Activated naive CD8-positive, alpha-beta T cell (primary cell): ENCODE data around the gene USP24.

Source experiments
- H3K27ac Mint-ChIP-seq: one replicate; pipeline ENCODE4 v1.8.0; 2021; ENCODE audit warnings: mixed read lengths
- H3K27me3 Mint-ChIP-seq: one replicate; pipeline ENCODE4 v1.8.0; 2021; ENCODE audit warnings: mixed read lengths
- H3K36me3 Mint-ChIP-seq: one replicate; pipeline ENCODE4 v1.8.0; 2021; ENCODE audit warnings: mixed read lengths
- H3K4me1 Mint-ChIP-seq: one replicate; pipeline ENCODE4 v1.8.0; 2021; ENCODE audit warnings: low read depth, mixed read lengths
- H3K4me3 Mint-ChIP-seq: one replicate; pipeline ENCODE4 v1.8.0; 2021; ENCODE audit warnings: mild to moderate bottlenecking, mixed read lengths
- H3K9me3 Mint-ChIP-seq: one replicate; pipeline ENCODE4 v1.8.0; 2021; ENCODE audit warnings: low read depth, mixed read lengths

Gene USP24

GRCh38 chr1:55060133-55060999, 154.8 kb downstream of the USP24 start:
- Mint-ChIP-seq H3K4me1 (no peaks in the 10 kb centered on the region), H3K9me3 (no peaks in the 10 kb centered on the region), H3K36me3 (no peaks in the 10 kb centered on the region), H3K27me3 (no peaks in the 10 kb centered on the region), H3K27ac (no peak overlapping the region), H3K4me3 (no peak overlapping the region)

DNA sequence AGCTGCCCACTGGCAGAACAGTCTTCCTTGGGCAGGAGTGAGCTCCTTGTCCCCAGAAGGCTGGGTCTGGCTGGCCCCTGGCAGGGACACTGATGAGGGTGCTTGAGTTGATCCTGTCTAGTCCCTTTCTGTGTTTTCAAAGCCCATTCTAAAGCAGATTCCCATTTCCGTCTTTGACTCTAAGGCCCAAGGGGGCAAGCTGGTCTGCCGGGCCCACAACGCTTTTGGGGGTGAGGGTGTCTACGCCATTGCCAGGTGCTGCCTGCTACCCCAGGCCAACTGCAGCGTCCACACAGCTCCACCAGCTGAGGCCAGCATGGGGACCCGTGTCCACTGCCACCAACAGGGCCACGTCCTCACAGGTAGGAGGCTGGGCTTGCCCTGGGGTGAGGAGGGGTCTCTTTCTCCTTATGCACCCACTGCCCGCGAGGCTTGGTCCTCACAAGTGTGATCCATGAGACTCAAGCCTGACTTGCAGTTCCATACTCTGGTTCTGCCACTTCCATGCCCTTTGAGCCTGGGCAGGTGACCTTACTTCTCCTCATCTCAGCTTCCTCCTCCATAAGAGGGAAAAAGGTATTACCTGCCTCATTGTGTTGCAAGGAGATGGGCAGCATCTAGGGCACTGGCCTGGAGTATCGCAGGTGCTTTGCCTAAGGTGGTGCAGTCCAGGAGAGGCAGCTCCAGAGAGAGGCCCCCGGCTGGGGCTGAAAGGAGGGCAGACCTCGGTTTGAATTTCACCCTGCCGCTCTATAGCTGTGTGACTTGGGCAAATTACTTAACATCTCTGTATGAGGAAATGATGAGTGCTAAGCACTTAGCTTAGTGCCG, 155.6 kb downstream of the USP24 start:
- Mint-ChIP-seq H3K36me3 (no peaks in the 10 kb centered on the region), H3K4me1 (no peaks in the 10 kb centered on the region), H3K9me3 (no peaks in the 10 kb centered on the region), H3K27me3 (no peaks in the 10 kb centered on the region), H3K27ac (no peak overlapping the region), H3K4me3 (no peak overlapping the region)

DNA sequence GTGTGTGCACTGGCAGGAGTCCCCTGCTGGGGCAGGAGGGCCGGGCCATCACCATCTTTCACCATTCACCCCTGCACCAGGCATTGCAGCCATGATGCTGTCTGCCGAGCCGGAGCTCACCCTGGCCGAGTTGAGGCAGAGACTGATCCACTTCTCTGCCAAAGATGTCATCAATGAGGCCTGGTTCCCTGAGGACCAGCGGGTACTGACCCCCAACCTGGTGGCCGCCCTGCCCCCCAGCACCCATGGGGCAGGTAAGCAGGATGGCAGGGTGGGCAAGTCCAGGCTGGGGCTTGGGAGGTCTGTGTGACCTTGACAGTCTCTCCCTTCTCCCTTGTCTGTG, 157.2 kb downstream of the USP24 start:
- H3K27me3 Mint-ChIP-seq, result no peaks in the 10 kb centered on the region
- no peaks in the 10 kb centered on the region for H3K36me3 Mint-ChIP-seq

GRCh38 chr1:55057270-55057955, 157.8 kb downstream of the USP24 start:
- Mint-ChIP-seq H3K4me1 (no peaks in the 10 kb centered on the region), H3K27ac (no peak overlapping the region), H3K27me3 (no peaks in the 10 kb centered on the region), H3K36me3 (no peaks in the 10 kb centered on the region), H3K4me3 (no peak overlapping the region), H3K9me3 (no peaks in the 10 kb centered on the region)

More for the DNA sequence above, 157.2 kb downstream of the USP24 start:
- H3K9me3 Mint-ChIP-seq, result no peaks in the 10 kb centered on the region
- H3K4me1 Mint-ChIP-seq, result no peaks in the 10 kb centered on the region
- H3K27ac Mint-ChIP-seq, result no peak overlapping the region
- no peak overlapping the region for H3K4me3 Mint-ChIP-seq

DNA sequence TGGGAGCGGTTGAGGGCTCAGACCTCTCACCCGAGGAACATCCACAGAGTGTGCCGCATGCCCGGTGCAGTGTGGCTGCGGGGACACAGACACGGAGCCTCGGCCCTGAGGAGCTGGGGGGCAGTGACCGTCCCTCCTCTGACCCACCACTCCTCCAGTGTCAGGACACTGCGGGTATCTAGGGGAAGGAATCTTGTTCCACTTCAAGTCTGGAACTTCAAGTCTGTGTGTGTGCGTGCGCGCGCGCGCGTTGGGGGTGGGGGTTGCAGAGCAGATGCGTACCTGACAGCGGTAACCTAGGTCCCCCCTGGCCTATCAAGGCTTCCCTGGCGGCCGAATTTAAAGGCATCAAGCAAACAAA, 158.6 kb downstream of the USP24 start:
- H3K4me1 Mint-ChIP-seq, result no peaks in the 10 kb centered on the region
- H3K9me3 Mint-ChIP-seq, result no peaks in the 10 kb centered on the region
- no peak overlapping the region for H3K27ac Mint-ChIP-seq
- no peak overlapping the region for H3K4me3 Mint-ChIP-seq
- H3K27me3 Mint-ChIP-seq, result no peaks in the 10 kb centered on the region
- H3K36me3 Mint-ChIP-seq, result no peaks in the 10 kb centered on the region

DNA sequence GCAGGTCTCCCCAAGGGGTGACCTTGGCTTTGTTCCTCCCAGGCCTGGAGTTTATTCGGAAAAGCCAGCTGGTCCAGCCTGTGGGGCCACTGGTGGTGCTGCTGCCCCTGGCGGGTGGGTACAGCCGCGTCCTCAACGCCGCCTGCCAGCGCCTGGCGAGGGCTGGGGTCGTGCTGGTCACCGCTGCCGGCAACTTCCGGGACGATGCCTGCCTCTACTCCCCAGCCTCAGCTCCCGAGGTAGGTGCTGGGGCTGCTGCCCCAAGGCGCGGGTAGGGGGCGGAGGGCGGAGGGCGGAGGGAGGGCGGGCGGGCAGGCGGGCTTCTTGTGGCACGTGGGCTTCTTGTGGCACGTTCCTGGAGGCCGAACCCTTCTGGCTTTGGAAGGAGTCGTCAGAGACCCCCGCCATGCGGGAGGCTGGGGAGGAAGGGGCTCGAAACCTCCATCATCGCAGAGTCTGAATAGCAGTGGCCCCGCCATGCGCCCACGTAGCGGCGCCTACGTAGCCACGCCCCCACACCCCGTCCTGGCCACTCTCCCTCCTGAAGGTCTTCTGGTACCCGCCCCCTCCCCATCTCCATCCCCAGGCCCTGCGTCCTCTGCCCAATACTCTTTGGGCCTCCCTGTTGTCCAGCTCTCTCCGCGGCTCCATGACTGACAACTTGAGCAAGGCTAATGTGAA, 159.1 kb downstream of the USP24 start:
- H3K36me3 Mint-ChIP-seq, result no peaks in the 10 kb centered on the region

DNA sequence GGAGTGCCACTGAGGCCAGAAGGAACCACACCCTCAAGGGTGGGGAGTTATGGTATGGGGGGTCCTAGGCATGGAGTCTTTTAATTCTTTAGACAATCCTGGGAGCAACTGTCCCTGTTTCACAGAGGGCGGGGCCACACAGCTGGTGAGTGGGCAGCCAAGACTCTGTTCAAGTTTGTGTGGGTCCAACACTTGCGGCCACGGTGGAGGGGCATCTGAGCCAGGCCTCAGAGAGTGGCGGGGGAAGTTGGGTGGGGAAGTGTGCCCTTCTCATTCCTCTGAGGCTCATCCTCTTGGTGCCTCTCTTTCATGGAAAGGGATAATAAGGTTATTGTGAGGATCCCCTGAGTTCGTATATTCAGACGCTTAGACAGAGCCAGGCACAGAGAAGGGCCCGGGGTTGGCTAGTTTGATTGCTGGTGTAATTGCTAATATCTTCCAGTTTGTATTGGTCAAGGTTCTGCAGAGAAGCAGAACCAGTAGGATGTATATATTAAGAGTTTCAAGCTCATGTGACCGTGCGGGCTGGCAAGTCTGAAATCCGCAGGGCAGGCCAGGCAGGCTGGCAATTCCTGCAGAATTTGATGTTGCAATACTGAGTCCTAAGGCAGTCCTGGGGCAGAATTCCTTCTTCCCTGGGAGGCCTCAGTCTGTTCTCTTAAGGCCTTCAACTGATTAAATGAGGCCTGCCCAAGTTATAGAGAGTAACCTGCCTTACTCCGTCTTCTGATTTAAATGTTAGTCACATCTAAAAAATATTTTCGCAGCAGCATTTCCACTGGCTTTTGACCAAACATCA, 159.9 kb downstream of the USP24 start:
- H3K4me3 Mint-ChIP-seq, result no peak overlapping the region
- H3K36me3 Mint-ChIP-seq, result no peaks in the 10 kb centered on the region
- peaks cover 1% of the 10 kb centered on the region for H3K27me3 Mint-ChIP-seq
- H3K27ac Mint-ChIP-seq, result no peak overlapping the region
- H3K4me1 Mint-ChIP-seq, result no peaks in the 10 kb centered on the region
- H3K9me3 Mint-ChIP-seq, result no peaks in the 10 kb centered on the region

More for the DNA sequence above, 159.1 kb downstream of the USP24 start:
- no peaks in the 10 kb centered on the region for H3K4me1 Mint-ChIP-seq
- H3K27me3 Mint-ChIP-seq, result peaks cover 1% of the 10 kb centered on the region
- H3K9me3 Mint-ChIP-seq, result no peaks in the 10 kb centered on the region
- no peak overlapping the region for H3K4me3 Mint-ChIP-seq
- H3K27ac Mint-ChIP-seq, result no peak overlapping the region

GRCh38 chr1:55054396-55054795, 160.8 kb downstream of the USP24 start:
- Mint-ChIP-seq H3K9me3 (no peaks in the 10 kb centered on the region), H3K4me3 (no peak overlapping the region), H3K27ac (no peak overlapping the region), H3K4me1 (no peaks in the 10 kb centered on the region), H3K27me3 (peaks cover 1% of the 10 kb centered on the region), H3K36me3 (no peaks in the 10 kb centered on the region)

DNA sequence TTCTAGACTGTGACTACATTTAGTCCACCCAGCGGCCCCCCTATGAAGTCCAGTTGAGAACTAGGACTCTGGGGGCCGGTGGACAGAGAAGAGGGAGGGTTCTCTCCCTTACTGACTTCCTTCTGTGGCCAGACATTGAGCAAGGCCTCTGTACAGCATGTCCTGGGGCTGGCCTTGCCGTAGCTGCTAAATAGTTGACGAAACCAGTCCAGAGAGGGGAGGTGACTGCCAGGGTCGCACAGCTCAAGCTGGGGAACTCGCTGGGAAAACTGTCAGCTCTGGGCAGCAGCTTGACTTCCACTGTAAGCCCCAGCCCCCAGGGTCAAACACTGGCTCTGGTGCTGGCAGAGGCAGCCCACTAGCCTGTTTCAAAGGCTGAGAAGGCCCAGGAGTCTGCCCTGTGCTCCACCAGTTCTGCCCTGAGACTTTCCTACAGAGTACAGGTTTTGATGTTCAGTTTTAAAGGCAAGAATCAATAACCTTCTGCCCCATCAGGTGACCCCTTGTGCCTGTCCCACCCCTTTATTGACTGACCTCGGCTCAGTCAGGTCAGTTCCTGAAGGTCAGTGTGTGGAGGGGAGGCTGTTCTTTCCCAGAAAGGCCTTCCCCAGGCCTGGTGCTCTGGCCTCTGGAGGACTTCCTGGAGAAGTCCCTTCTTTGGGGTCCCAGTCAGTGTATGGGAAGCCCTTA, 161.8 kb downstream of the USP24 start:
- H3K4me1 Mint-ChIP-seq, result no peaks in the 10 kb centered on the region
- no peaks in the 10 kb centered on the region for H3K36me3 Mint-ChIP-seq
- H3K27me3 Mint-ChIP-seq, result peaks cover 1% of the 10 kb centered on the region
- H3K9me3 Mint-ChIP-seq, result no peaks in the 10 kb centered on the region
- H3K27ac Mint-ChIP-seq, result no peak overlapping the region
- no peak overlapping the region for H3K4me3 Mint-ChIP-seq

DNA sequence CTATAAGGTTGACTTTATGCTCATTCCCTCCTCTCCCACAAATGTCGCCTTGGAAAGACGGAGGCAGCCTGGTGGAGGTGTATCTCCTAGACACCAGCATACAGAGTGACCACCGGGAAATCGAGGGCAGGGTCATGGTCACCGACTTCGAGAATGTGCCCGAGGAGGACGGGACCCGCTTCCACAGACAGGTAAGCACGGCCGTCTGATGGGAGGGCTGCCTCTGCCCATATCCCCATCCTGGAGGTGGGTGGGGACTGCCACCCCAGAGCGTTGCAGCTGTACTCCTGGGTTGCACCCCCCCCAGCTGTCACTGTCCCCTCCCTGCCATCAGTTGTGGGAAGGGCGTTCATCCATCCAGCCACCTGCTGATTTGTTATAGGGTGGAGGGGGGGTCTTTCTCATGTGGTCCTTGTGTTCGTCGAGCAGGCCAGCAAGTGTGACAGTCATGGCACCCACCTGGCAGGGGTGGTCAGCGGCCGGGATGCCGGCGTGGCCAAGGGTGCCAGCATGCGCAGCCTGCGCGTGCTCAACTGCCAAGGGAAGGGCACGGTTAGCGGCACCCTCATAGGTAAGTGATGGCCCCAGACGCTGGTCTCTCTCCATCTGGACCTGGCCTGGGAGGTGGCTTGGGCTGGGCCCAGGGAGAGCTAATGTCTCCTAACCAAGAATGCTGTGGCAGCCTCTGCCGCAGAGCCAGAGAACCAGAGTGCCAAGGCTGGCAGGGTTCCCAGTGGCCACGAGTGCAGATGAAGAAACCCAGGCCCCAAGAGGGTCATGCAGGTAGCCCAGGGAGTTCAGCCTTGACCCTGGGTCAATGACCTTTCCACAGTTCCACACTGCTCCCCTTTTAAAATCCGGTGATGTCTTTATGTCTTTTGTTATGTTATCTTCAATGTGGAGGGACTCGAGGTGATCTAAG, 162.7 kb downstream of the USP24 start:
- Mint-ChIP-seq H3K4me1 (no peaks in the 10 kb centered on the region), H3K4me3 (no peak overlapping the region), H3K27me3 (peaks cover 1% of the 10 kb centered on the region), H3K9me3 (no peaks in the 10 kb centered on the region), H3K27ac (no peak overlapping the region), H3K36me3 (no peaks in the 10 kb centered on the region)

DNA sequence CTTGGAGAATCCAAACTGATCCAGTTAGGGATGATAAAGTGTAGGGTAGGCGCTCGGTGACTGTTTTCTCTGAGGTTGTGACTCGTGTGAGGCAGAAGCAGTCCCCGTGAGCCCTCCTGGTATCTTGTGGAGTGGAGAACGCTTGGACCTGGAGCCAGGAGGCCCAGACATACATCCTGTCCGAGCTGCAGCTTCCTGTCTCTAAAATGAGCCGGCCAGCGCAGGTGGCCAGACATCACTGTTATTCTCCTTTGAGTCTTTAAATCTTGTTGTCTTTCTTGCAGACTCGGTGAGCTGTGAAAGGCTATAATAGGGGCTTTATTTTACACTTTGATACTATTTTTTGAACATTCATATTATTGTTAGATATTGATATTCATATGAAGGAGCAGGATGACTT, 163.5 kb downstream of the USP24 start:
- Mint-ChIP-seq H3K4me1 (no peaks in the 10 kb centered on the region), H3K27me3 (peaks cover 1% of the 10 kb centered on the region), H3K9me3 (no peaks in the 10 kb centered on the region), H3K27ac (no peak overlapping the region), H3K4me3 (no peak overlapping the region), H3K36me3 (no peaks in the 10 kb centered on the region)

DNA sequence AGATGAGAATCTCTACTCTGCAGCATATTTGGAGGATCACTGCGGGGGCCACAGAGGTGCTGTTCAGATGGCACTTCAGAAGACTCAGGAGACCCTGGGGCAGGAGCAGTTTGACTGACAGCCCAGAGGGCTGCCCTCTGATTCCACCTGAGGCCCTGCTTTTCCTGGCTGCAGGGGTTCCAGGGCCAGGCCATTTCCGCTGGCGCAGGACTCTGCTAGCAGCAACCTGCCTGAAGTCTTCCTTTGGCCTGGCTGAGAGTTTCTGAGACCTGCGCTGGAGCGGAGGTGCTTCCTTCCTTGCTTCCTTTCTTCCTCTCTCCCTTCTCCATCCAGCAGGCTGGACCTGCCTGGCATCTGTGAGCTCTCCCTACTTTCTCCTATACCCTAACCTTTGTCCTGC, 164.0 kb downstream of the USP24 start:
- no peaks in the 10 kb centered on the region for H3K9me3 Mint-ChIP-seq
- no peak overlapping the region for H3K27ac Mint-ChIP-seq
- peaks cover 1% of the 10 kb centered on the region for H3K27me3 Mint-ChIP-seq
- H3K4me3 Mint-ChIP-seq, result no peak overlapping the region
- no peaks in the 10 kb centered on the region for H3K4me1 Mint-ChIP-seq
- H3K36me3 Mint-ChIP-seq, result no peaks in the 10 kb centered on the region

DNA sequence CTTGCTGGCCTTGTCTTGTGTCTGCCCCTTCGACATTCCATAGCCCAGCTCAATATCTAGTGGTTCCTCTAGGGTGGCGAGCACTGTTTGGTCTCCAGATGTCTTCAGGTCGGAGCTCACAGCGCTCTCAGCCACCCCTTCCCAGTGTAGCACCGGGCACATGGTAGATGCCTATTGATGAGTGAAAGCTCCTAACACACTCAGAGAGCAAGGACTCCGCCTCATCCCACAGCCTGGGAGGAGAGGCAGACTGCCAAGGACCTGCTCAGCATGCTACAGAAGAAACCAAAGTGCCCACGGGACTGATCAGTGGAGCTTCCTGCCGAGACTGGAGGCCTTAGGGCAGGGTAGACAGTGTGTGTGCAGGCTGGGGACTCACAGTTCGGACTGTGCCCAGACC, 164.9 kb downstream of the USP24 start:
- no peaks in the 10 kb centered on the region for H3K4me1 Mint-ChIP-seq
- H3K9me3 Mint-ChIP-seq, result no peaks in the 10 kb centered on the region
- peaks cover 1% of the 10 kb centered on the region for H3K27me3 Mint-ChIP-seq
- no peak overlapping the region for H3K4me3 Mint-ChIP-seq
- H3K27ac Mint-ChIP-seq, result no peak overlapping the region
- no peaks in the 10 kb centered on the region for H3K36me3 Mint-ChIP-seq
